Activated T-helper 17 cell treated with anti-CD3 and anti-CD28 coated beads, Interleukin-2, amount 50 U/mL, for 72 hours (primary cell): ENCODE measurements around the gene MTX1. TPM values are rescaled to one million over a fixed set of nuclear protein-coding genes. Genes with fewer than 3 reads are reported as not detected.
"Not testable (repeated sequence)": the region's sequence is repeated elsewhere in the genome, so short reads cannot be mapped to it uniquely, and the experiment has no call there.

Experiments used
- ATAC-seq: fragments of 150-1000 bp; cut with Tn5 transposase; replicated peaks from 2 replicates; pipeline ENCODE4 v1.10.0; 2021; ENCODE audit warnings: mild to moderate bottlenecking, moderate library complexity
- H3K27ac Mint-ChIP-seq: one replicate; pipeline ENCODE4 v1.8.0; 2022; ENCODE audit warnings: mixed read lengths
- H3K27me3 Mint-ChIP-seq: one replicate; pipeline ENCODE4 v1.8.0; 2022; ENCODE audit warnings: mixed read lengths
- H3K36me3 Mint-ChIP-seq: one replicate; pipeline ENCODE4 v1.8.0; 2022; ENCODE audit warnings: low read depth, mild to moderate bottlenecking, mixed read lengths
- H3K4me1 Mint-ChIP-seq: one replicate; pipeline ENCODE4 v1.8.0; 2022; ENCODE audit warnings: mixed read lengths
- H3K4me3 Mint-ChIP-seq: one replicate; pipeline ENCODE4 v1.8.0; 2022; ENCODE audit warnings: mild to moderate bottlenecking, mixed read lengths
- H3K9me3 Mint-ChIP-seq: one replicate; pipeline ENCODE4 v1.8.0; 2022; ENCODE audit warnings: mixed read lengths
- total RNA-seq, 2 donors: library from RNA; stranded (reverse); gene quantifications; one replicate each; pipeline ENCODE4 v1.2.3, GENCODE V29; 2022

MTX1 gene, protein sequence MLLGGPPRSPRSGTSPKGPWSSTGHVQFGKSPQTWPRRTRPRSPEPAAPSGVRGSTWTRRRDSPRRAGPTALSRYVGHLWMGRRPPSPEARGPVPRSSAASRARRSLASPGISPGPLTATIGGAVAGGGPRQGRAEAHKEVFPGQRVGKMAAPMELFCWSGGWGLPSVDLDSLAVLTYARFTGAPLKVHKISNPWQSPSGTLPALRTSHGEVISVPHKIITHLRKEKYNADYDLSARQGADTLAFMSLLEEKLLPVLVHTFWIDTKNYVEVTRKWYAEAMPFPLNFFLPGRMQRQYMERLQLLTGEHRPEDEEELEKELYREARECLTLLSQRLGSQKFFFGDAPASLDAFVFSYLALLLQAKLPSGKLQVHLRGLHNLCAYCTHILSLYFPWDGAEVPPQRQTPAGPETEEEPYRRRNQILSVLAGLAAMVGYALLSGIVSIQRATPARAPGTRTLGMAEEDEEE
- 10 to 100 TPM; 31.3 to 59.9 TPM for total RNA-seq

GRCh38 chr1:155208541-155209311 lies at the start of gene MTX1:
MTX1 (plus strand) TSS chr1:155208695; CDS start chr1:155208805, 110 bp downstream.
- peak within 1 kb of the TSS; percentile 89 for H3K4me3 Mint-ChIP-seq
- peak within 1 kb of the TSS; percentile 99 for H3K27ac Mint-ChIP-seq
- peak; percentile 90 for ATAC-seq
- H3K36me3 Mint-ChIP-seq: peaks cover 19% of the 10 kb centered on the region
- H3K9me3 Mint-ChIP-seq: no peaks in the 10 kb centered on the region
- peaks cover 17% of the 10 kb centered on the region for H3K4me1 Mint-ChIP-seq
- H3K27me3 Mint-ChIP-seq: no peaks in the 10 kb centered on the region

DNA sequence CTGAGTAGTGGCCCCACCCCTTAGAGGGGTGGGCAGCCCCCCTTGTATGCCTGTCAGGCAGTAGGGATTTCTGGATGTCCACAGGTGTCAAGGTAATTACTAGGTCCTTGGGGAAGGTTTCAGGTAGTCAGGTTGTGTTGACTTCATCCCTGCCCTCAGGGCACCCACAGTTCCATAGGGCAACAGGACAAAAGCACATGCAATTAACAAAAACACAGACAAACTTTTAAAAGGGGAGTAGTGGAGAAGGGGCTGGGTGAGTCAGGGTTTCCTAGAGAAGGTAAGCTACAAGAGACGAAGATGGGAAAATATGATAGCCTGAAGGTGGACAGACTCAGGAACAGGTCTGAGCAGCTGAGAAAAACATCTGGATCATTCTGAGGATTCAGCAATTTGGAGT lies 49.5 kb upstream of the MTX1 start:
- no peak for ATAC-seq
- H3K4me1 Mint-ChIP-seq: no peaks in the 10 kb centered on the region
- H3K9me3 Mint-ChIP-seq: no peaks in the 10 kb centered on the region
- H3K27me3 Mint-ChIP-seq: no peaks in the 10 kb centered on the region
- H3K4me3 Mint-ChIP-seq: no peak overlapping the region
- no peak overlapping the region for H3K27ac Mint-ChIP-seq
- H3K36me3 Mint-ChIP-seq: no peaks in the 10 kb centered on the region

GRCh38 chr1:155160128-155160527 lies 48.4 kb upstream of the MTX1 start:
- Mint-ChIP-seq H3K27me3 (no peaks in the 10 kb centered on the region), H3K27ac (no peak overlapping the region), H3K4me3 (no peak overlapping the region), H3K9me3 (no peaks in the 10 kb centered on the region), H3K4me1 (no peaks in the 10 kb centered on the region), H3K36me3 (no peaks in the 10 kb centered on the region)
- no peak for ATAC-seq

DNA sequence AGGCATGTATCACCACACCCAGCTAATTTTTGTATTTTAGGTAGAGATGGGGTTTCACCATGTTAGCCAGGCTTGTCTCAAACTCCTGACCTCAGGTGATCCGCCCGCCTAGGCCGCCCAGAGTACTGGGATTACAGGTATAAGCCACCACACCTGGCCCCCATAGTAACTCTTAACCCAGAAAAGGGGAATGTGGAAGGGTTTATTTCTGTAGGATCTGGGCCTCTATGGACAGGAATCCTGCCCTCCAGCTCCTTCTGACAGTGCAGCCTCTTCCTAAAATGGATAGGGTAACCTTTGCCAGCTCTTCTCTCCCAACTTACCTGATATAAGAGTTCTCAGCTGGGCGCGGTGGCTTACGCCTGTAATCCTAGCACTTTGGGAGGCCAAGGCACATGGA lies 45.9 kb upstream of the MTX1 start:
- H3K4me1 Mint-ChIP-seq, H3K36me3 Mint-ChIP-seq, ATAC-seq, H3K27me3 Mint-ChIP-seq, H3K27ac Mint-ChIP-seq, H3K4me3 Mint-ChIP-seq, H3K9me3 Mint-ChIP-seq: not testable (repeated sequence)

DNA sequence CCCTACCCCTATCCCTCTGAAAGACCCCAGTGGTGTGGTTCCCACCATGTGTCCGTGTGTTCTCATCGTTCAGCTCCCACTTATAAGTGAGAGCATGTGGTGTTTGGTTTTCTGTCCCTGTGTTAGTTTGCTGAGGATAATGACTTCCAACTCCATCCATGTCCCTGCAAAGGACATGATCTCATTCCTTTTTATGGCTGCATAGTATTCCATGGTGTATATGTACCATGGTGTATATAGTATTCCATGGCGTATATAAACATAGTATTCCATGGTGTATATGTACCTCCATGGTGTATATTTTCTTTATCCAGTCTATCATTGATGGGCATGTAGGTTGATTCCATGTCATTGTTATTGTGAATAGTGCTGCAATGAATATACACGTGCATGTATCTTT lies 44.7 kb upstream of the MTX1 start:
- peaks cover 10% of the 10 kb centered on the region for H3K4me1 Mint-ChIP-seq
- H3K36me3 Mint-ChIP-seq, ATAC-seq, H3K4me3 Mint-ChIP-seq, H3K27ac Mint-ChIP-seq, H3K27me3 Mint-ChIP-seq, H3K9me3 Mint-ChIP-seq: not testable (repeated sequence)

GRCh38 chr1:155164625-155165024 lies 43.9 kb upstream of the MTX1 start:
- not testable (repeated sequence) for H3K36me3 Mint-ChIP-seq, ATAC-seq, H3K9me3 Mint-ChIP-seq, H3K27ac Mint-ChIP-seq, H3K27me3 Mint-ChIP-seq, H3K4me3 Mint-ChIP-seq
- peaks cover 10% of the 10 kb centered on the region for H3K4me1 Mint-ChIP-seq

- H3K4me3 Mint-ChIP-seq: no peak overlapping the region
- peaks cover 22% of the 10 kb centered on the region for H3K36me3 Mint-ChIP-seq
- H3K9me3 Mint-ChIP-seq: no peaks in the 10 kb centered on the region
- H3K27me3 Mint-ChIP-seq: no peaks in the 10 kb centered on the region
- ATAC-seq: no peak
- no peak overlapping the region for H3K27ac Mint-ChIP-seq
- peaks cover 10% of the 10 kb centered on the region for H3K4me1 Mint-ChIP-seq
Measured at GRCh38 chr1:155166051-155166470, 42.4 kb upstream of the MTX1 start.

GRCh38 chr1:155166471-155167165 lies 41.9 kb upstream of the MTX1 start:
- Mint-ChIP-seq H3K4me1 (peaks cover 10% of the 10 kb centered on the region), H3K36me3 (peaks cover 28% of the 10 kb centered on the region), H3K27me3 (no peaks in the 10 kb centered on the region), H3K4me3 (no peak overlapping the region), H3K9me3 (no peaks in the 10 kb centered on the region), H3K27ac (no peak overlapping the region)
- ATAC-seq: no peak

DNA sequence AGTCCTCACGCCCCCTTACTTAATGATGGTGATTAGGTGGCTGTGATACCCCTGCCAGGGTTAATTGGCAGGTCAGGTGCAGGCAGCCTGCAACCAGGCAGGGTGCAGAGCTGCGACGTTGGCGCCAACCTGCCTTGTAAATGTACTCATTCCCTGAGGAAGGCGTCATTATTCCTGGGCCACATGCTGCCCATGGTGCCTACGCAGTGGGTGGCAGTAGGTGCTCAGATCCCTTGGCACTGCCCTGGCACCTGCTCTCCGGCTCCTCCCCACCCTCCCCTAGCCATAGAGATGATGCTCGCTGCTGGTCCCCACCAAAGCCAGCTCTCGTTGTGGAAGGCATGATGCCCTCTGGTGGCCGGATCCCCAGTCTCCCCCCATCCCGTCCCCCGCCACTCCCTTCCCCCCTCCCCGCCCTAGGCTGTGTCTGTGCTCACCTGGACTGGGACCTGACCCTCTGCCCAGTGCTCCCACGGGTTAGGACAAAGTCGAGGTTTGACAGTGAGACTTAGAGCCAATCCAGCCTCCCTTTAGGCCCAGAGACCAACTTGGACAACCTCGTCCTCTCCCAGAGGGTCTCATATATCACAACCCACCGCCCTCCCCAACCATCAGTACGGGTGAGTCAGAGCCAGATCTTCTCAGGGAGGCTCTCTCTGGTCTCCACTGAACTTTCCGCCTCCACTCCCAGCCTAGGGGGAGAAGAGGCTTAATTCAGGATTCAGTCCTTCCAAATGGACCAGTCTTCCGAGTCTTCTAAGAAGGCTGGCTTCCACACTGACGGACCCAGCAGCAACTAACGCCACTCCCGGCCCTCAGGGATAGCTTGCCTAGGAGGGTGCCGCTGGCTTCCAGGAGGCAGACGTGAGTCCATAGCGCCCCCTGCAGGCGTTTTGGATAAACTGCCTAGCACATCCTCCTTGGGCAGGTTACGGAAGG lies 41.1 kb upstream of the MTX1 start:
- Mint-ChIP-seq H3K9me3 (no peaks in the 10 kb centered on the region), H3K27me3 (no peaks in the 10 kb centered on the region), H3K36me3 (peaks cover 36% of the 10 kb centered on the region), H3K4me3 (peak overlapping the region; percentile 67), H3K4me1 (peaks cover 16% of the 10 kb centered on the region), H3K27ac (peak overlapping the region; percentile 30)
- ATAC-seq: peak; percentile 86

DNA sequence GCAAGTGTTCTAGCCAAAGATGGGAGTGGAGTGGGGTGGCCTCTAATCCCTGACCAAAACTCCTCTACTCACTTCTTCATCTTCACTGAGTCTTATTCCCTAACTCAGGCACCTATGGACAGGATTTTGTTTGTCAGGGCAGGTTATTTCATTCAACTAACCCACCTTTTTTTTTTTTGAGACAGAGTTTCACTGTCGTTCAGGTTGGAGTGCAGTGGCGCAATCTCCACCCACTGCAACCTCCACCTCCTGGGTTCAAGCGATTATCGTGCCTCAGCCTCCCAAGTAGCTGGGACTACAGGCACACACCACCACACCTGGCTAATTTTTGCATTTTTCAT lies 40.4 kb upstream of the MTX1 start:
- Mint-ChIP-seq H3K4me3 (peak overlapping the region; percentile 67), H3K36me3 (peaks cover 40% of the 10 kb centered on the region), H3K4me1 (peaks cover 16% of the 10 kb centered on the region), H3K27ac (peak overlapping the region; percentile 30)
- not testable (repeated sequence) for ATAC-seq, H3K9me3 Mint-ChIP-seq, H3K27me3 Mint-ChIP-seq

GRCh38 chr1:155168456-155169210 lies 39.9 kb upstream of the MTX1 start:
- Mint-ChIP-seq H3K36me3 (peaks cover 45% of the 10 kb centered on the region), H3K27me3 (no peaks in the 10 kb centered on the region), H3K27ac (no peak overlapping the region), H3K4me1 (peaks cover 22% of the 10 kb centered on the region), H3K9me3 (no peaks in the 10 kb centered on the region), H3K4me3 (no peak overlapping the region)
- no peak for ATAC-seq

DNA sequence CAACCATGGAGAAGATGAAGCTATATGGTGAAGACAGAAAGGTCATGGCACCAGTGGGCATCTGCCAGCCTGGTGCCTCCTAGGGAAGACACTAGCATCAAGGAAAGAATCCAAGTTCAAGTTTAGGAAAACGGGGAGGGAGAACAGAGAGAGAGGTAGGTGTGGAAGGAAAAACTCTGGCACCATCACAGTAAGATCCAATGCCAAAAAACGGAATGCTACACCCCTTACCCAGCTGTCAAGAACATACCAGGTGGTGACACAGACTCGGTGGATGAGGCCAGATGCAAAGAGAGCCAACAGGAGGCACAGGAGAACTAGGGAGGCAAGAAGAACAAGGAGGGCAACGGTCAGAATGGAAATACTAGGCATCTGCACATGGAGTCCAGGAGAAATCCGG lies 39.0 kb upstream of the MTX1 start:
- Mint-ChIP-seq H3K9me3 (no peaks in the 10 kb centered on the region), H3K4me3 (no peak overlapping the region), H3K27ac (no peak overlapping the region), H3K27me3 (no peaks in the 10 kb centered on the region), H3K36me3 (peaks cover 49% of the 10 kb centered on the region), H3K4me1 (peaks cover 27% of the 10 kb centered on the region)
- ATAC-seq: no peak

DNA sequence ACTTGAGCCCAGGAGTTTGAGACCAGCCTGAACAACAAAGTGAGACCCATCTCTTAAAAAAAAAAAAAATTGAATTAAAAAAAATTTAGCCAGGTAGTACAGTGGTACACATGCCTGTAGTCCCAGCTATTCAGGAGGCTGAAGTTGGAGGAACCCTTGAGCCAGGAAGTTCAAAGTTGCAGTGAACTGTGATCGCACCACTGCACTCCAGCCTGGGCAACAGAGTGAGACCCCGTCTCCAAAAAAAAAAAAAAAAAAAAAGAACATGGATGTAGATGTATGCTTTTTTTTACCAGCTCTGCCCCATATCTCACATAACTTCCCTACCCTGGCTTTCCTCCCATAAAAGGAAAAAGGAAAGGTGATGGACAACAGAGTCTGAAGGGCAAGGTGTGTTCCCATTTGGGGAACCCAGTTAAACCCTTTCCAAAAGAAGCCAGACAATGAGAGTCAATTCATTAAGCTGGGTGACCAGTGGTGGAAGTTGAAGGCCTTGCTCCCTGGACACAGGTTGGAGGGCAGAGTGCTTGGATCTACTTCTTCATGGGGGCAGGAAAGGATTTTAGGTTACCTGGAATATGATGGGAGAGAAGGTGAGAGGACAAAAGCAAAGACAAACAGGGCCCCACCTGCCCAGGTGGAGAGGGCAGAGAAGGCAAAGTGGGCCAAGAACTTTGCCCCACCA lies 38.3 kb upstream of the MTX1 start:
- Mint-ChIP-seq H3K9me3 (no peaks in the 10 kb centered on the region), H3K27ac (no peak overlapping the region), H3K36me3 (peaks cover 49% of the 10 kb centered on the region), H3K27me3 (no peaks in the 10 kb centered on the region), H3K4me3 (no peak overlapping the region), H3K4me1 (peaks cover 27% of the 10 kb centered on the region)
- no peak for ATAC-seq
